ENCODE data around the gene SHLD1.
"Not testable (repeated sequence)": the region's sequence is repeated elsewhere in the genome, so short reads cannot be mapped to it uniquely, and the experiment has no call there.

SHLD1 gene

GRCh38 chr20:5781367-5781766 is 31.2 kb downstream of the SHLD1 start:
- DNase-seq (ENCODE audit: low read depth in 3 of 3) = not testable (repeated sequence)

GRCh38 chr20:5781798-5782750 is 31.9 kb downstream of the SHLD1 start:
- no peak for DNase-seq (ENCODE audit: low read depth in 3 of 3)

- DNase-seq (ENCODE audit: low read depth in 3 of 3) = no peak
These were observed 34.5 kb downstream of the SHLD1 start for GRCh38 chr20:5784735-5785134.

- no peak for DNase-seq (ENCODE audit: low read depth in 3 of 3)
These were observed 34.9 kb downstream of the SHLD1 start for GRCh38 chr20:5785146-5785545.

- DNase-seq (ENCODE audit: low read depth in 3 of 3) = no peak
These were observed 37.0 kb downstream of the SHLD1 start for GRCh38 chr20:5786930-5787795.

GRCh38 chr20:5787796-5788165 is 37.6 kb downstream of the SHLD1 start:
- no peak for DNase-seq (ENCODE audit: low read depth in 3 of 3)

DNA sequence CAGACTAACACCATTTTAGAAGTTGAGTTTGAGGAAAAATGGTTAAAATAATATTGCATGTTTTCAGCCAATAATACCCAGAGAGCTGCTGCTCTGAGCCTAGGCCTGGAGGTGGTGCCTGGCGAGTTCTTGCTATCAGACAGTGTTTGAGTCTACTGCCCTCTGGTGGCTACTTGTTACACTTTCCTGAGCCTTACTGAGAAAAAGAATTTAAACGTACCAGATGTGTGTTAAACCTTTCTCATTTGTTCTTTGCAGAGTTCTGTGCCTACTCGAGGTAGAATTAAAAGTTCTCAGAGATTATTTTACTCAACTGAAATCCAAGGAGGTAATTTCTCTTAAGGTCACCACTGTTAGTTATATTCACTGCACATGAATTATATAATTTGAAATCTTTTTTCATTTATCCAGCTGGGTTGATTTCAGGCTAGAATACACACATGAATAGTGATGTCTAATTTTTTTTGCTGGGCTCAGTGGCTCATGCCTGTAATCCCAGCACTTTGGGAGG is 38.2 kb downstream of the SHLD1 start:
- DNase-seq (ENCODE audit: low read depth in 3 of 3) = peak; percentile 54 to 79 (median 63)

DNA sequence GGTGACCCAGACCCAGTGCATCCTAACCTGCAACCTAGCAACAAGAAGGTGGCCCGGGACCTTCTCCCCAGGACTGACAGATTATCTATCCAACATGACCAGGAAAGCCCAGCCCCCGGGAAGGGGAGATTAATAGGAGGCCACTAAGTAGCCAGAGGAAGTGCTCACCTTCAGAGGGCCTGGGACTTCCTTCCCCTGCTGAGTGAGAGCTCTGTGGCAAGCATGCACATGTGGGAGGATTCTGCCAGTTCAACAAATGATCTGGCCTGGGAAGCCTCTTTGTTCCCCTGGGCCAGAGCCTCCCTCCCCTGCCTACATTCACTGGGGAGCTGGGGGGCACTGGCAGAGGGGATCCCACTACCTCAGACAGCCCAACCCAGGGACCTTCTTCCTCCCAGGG is 39.6 kb downstream of the SHLD1 start:
- DNase-seq (ENCODE audit: low read depth in 3 of 3) = no peak

DNA sequence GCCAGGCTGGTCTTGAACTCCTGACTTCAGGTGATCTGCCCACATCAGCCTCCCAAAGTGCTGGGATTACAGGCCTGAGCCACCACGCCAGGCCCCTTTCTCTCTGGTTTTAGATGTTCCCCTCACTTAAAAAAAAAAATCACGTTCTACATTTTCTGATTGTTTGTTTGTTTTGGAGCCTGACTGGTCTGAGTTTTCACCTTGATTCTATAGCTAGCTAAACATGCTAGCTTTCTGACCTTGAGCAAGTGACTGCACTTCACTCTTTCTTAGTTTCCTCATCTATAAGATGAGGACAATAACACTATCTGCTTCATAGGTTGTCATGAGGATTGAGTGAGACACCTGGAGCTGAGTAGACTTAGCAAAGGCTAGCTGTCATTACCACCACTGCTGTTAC is 43.7 kb downstream of the SHLD1 start:
- no peak for DNase-seq (ENCODE audit: low read depth in 3 of 3)

DNA sequence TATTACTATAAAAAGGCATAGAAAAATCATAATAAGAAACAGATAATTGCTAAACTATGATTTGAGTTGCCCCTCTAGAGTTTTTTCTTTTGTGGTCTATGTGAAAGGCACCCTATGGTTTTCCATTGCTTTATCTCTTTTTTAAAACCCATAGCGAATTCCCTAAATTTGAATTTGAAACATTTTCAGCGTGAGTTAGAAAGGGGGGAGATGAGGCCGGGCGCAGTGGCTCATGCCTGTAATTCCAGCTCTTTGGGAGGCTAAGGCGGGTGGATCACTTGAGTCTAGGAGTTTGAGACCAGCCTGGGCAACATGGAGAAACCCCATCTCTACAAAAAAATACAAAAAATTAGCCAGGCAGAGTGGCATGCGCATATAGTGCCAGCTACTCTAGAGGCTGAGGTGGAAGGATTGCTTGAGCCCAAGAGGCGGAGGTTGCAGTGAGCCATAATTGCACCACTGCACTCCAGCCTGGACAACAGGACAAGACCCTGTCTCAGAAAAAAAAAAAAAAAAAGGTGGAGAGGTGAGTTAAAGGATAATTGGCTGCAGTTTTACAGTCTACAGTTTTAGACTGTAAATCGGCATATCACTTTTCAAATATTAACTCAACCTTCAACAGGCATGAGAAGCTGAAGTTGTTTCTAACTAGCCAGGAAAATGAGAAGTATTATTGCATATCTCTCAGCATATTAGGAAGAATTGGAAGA is 46.3 kb downstream of the SHLD1 start:
- DNase-seq (ENCODE audit: low read depth in 3 of 3) = no peak

DNA sequence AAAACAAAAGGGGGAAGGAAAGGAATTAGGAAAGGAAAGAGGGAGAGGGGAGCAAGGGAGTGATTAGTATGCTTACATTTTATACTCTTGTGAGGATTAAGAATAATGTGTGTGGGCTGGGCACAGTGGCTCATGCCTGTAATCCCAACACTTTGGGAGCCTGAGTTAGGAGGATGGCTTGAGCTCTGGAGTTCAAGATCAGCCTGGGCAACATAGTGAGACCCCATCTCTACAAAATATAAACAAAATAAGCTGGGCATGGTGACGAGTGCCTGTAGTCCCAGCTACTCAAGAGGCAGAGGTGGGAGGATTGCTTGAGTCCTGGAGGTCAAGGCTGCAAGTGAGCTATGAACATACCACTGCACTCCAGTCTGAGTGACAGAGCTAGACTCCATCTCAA is 47.0 kb downstream of the SHLD1 start:
- no peak for DNase-seq (ENCODE audit: low read depth in 3 of 3)

GRCh38 chr20:5797843-5798462 is 47.8 kb downstream of the SHLD1 start:
- no peak for DNase-seq (ENCODE audit: low read depth in 3 of 3)

GRCh38 chr20:5803754-5804303 is 53.6 kb downstream of the SHLD1 start:
- not testable (repeated sequence) for DNase-seq (ENCODE audit: low read depth in 3 of 3)

GRCh38 chr20:5806457-5807263 is 56.5 kb downstream of the SHLD1 start:
- DNase-seq (ENCODE audit: low read depth in 3 of 3) = no peak

GRCh38 chr20:5807431-5807830 is 57.2 kb downstream of the SHLD1 start:
- no peak for DNase-seq (ENCODE audit: low read depth in 3 of 3)

- DNase-seq (ENCODE audit: low read depth in 3 of 3) = no peak
These were observed 58.7 kb downstream of the SHLD1 start for GRCh38 chr20:5808901-5809300.

DNA sequence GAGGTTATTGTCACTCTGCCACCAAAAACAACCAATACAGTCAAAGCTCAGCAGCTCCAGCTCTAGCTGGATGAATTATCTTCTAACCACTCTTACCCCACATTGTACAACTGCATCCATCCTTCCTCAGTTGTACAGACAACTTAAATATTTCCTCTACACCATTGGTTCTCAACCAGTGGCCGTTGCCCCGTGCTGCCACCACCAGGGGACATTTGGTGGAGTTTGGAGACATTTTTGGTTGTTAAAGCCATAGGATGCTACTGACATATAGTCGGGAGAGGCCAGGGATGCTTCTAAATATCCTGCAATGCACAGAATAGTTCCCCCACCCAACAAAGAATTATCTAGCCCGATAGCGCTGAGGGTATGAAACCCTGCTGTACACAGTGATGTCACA is 59.3 kb downstream of the SHLD1 start:
- DNase-seq (ENCODE audit: low read depth in 3 of 3) = no peak

- DNase-seq (ENCODE audit: low read depth in 3 of 3) = no peak
These were observed 60.7 kb downstream of the SHLD1 start for GRCh38 chr20:5810800-5811422.

GRCh38 chr20:5811746-5812145 is 61.5 kb downstream of the SHLD1 start:
- DNase-seq (ENCODE audit: low read depth in 3 of 3) = no peak

GRCh38 chr20:5818346-5818681 is 68.1 kb downstream of the SHLD1 start:
- no peak for DNase-seq (ENCODE audit: low read depth in 3 of 3)

Measured in stimulated activated CD4-positive, alpha-beta T cell treated with anti-CD3 and anti-CD28 coated beads, TNF-alpha, amount 100 ng/mL, for 24 hours (primary cell).